Skeletal muscle tissue (tissue), 4 donors: ENCODE data around the gene KLHL2. TPM values are rescaled to one million over a fixed set of nuclear protein-coding genes. Genes with fewer than 3 reads are reported as not detected.

Source experiments
- H3K27ac ChIP-seq: one replicate; pipeline ENCODE4 v1.7.0; 2013; ENCODE audit warnings: mild to moderate bottlenecking, low read depth, low read length, inconsistent platforms
- H3K27me3 ChIP-seq, 3 donors: one replicate each; pipeline ENCODE4 v1.7.0; 2013; ENCODE audit warnings: low read length in 3 of 3; ENCODE audit not compliant: control insufficient read depth in 3 of 3, insufficient read depth in 3 of 3
- H3K36me3 ChIP-seq, 3 donors: one replicate each; pipeline ENCODE4 v1.7.0; 2013; ENCODE audit warnings: low read length in 3 of 3; ENCODE audit not compliant: control insufficient read depth in 3 of 3, insufficient read depth in 3 of 3
- H3K4me1 ChIP-seq, 3 donors: one replicate each; pipeline ENCODE4 v1.7.0; 2013; ENCODE audit warnings: low read length in 3 of 3, mild to moderate bottlenecking in 3 of 3; ENCODE audit not compliant: control insufficient read depth in 3 of 3, insufficient read depth in 3 of 3
- H3K4me3 ChIP-seq, 3 donors: one replicate each; pipeline ENCODE4 v1.7.0; 2013; ENCODE audit warnings: low read length in 3 of 3
- H3K9ac ChIP-seq, 3 donors: one replicate each; pipeline ENCODE4 v1.7.0; 2013; ENCODE audit warnings: low read length in 3 of 3, mild to moderate bottlenecking in 3 of 3, moderate library complexity in 2 of 3, low read depth in 1 of 3
- H3K9me3 ChIP-seq, 3 donors: one replicate each; pipeline ENCODE4 v1.7.0; 2013; ENCODE audit warnings: low read length in 3 of 3; ENCODE audit not compliant: control insufficient read depth in 3 of 3
- total RNA-seq: library from RNA; depleted of rRNA; stranded (reverse); fragments of >200 nt; gene quantifications from one replicate; pipeline ENCODE4 v1.2.3, GENCODE V29; 2014
- donor health status: Osteomylitis.

KLHL2 gene
- total RNA-seq, 1 donor from 2014 or later, result 5.2 TPM

- peaks cover 0 to 2% (median 0%) of the 10 kb centered on the region in 3 donors for H3K4me1 ChIP-seq
- no peak overlapping the region for H3K27ac ChIP-seq
- H3K9me3 ChIP-seq, result no peaks in the 10 kb centered on the region
- peaks cover 0 to 2% (median 0%) of the 10 kb centered on the region in 3 donors for H3K27me3 ChIP-seq
- H3K4me3 ChIP-seq, result no peak overlapping the region
- H3K36me3 ChIP-seq, result no peaks in the 10 kb centered on the region
- no peak overlapping the region for H3K9ac ChIP-seq
Measured at GRCh38 chr4:165360041-165360695, 152.8 kb downstream of the KLHL2 start.

GRCh38 chr4:165360985-165361670 is 153.8 kb downstream of the KLHL2 start:
- H3K9ac ChIP-seq, result no peak overlapping the region
- no peak overlapping the region for H3K4me3 ChIP-seq
- H3K27me3 ChIP-seq, result peaks cover 0 to 2% (median 0%) of the 10 kb centered on the region in 3 donors
- no peak overlapping the region for H3K27ac ChIP-seq
- H3K36me3 ChIP-seq, result no peaks in the 10 kb centered on the region
- H3K9me3 ChIP-seq, result no peaks in the 10 kb centered on the region
- peaks cover 0 to 2% (median 0%) of the 10 kb centered on the region in 3 donors for H3K4me1 ChIP-seq

- no peak overlapping the region for H3K9ac ChIP-seq
- no peak overlapping the region for H3K27ac ChIP-seq
- peaks cover 0 to 2% (median 0%) of the 10 kb centered on the region in 3 donors for H3K4me1 ChIP-seq
- H3K9me3 ChIP-seq, result no peaks in the 10 kb centered on the region
- H3K36me3 ChIP-seq, result no peaks in the 10 kb centered on the region
- no peak overlapping the region for H3K4me3 ChIP-seq
- peaks cover 0 to 2% (median 0%) of the 10 kb centered on the region in 3 donors for H3K27me3 ChIP-seq
Measured at GRCh38 chr4:165361810-165362209, 154.4 kb downstream of the KLHL2 start.

DNA sequence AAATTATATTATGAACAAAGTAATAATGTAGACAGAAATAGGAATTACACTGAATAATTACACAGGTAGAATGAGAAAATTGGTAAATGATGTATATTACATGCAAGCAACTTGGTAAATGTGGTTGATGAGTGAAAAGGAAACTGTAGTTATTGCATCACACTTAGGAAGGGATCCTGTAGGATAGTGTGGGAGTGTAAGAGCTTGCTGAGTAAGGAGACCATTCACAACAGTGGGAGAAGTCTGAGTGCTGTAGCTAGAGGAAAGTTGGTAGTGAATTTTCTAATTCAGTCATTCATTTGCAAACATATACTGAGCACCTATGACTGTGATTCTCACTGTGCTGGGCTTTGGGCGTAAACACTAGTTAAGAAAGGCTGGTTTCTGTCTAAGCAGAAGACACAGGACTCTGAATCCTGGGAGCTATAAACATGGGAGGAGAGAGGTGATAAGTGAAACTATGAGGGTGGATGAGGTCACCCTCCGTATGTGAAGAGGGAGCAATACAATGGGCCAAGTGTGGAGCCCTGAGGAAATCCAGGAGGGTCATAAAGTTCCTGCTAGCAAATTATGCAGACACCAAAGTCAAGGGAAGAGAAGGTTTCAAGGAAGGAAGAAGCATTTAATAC is 157.2 kb downstream of the KLHL2 start:
- H3K27me3 ChIP-seq, result peaks cover 0 to 2% (median 0%) of the 10 kb centered on the region in 3 donors
- H3K4me3 ChIP-seq, result no peak overlapping the region
- H3K9me3 ChIP-seq, result no peaks in the 10 kb centered on the region
- peaks cover 0 to 2% (median 0%) of the 10 kb centered on the region in 3 donors for H3K4me1 ChIP-seq
- no peak overlapping the region for H3K9ac ChIP-seq
- H3K36me3 ChIP-seq, result no peaks in the 10 kb centered on the region
- no peak overlapping the region for H3K27ac ChIP-seq

- no peaks in the 10 kb centered on the region for H3K36me3 ChIP-seq
- H3K9ac ChIP-seq, result no peak overlapping the region
- no peak overlapping the region for H3K4me3 ChIP-seq
- no peaks in the 10 kb centered on the region for H3K27me3 ChIP-seq
- no peaks in the 10 kb centered on the region for H3K9me3 ChIP-seq
- H3K4me1 ChIP-seq, result no peaks in the 10 kb centered on the region
- H3K27ac ChIP-seq, result no peak overlapping the region
Measured at GRCh38 chr4:165367040-165367439, 159.7 kb downstream of the KLHL2 start.

- Histone ChIP-seq H3K4me3 (no peak overlapping the region), H3K9ac (no peak overlapping the region), H3K27ac (no peak overlapping the region), H3K27me3 (no peaks in the 10 kb centered on the region), H3K9me3 (no peaks in the 10 kb centered on the region), H3K36me3 (no peaks in the 10 kb centered on the region), H3K4me1 (no peaks in the 10 kb centered on the region)
Measured at GRCh38 chr4:165368114-165368513, 160.8 kb downstream of the KLHL2 start.

DNA sequence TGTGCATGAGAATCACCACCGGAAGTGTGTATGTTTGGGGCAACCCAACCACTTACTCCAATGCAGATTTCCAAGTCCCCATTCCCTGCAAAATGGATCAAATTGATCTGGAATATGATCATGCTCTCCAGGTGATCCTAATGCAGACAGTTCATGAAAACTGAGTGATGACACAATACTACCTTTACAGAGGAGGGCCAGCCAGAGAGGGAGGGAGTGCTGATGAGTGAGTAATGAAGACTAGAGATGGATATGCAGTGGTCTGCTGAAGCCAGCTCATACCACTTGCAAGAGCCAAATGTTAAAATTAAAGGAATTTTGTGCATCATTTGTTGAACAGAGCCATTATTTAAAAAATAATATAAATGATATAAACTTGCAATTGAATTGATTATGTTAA is 161.2 kb downstream of the KLHL2 start:
- no peaks in the 10 kb centered on the region for H3K4me1 ChIP-seq
- H3K27me3 ChIP-seq, result no peaks in the 10 kb centered on the region
- no peak overlapping the region for H3K4me3 ChIP-seq
- H3K9ac ChIP-seq, result no peak overlapping the region
- H3K27ac ChIP-seq, result no peak overlapping the region
- no peaks in the 10 kb centered on the region for H3K9me3 ChIP-seq
- no peaks in the 10 kb centered on the region for H3K36me3 ChIP-seq

- no peak overlapping the region for H3K4me3 ChIP-seq
- no peaks in the 10 kb centered on the region for H3K36me3 ChIP-seq
- no peaks in the 10 kb centered on the region for H3K27me3 ChIP-seq
- peaks cover 0 to under 1% (median 0%) of the 10 kb centered on the region in 3 donors for H3K9me3 ChIP-seq
- H3K27ac ChIP-seq, result no peak overlapping the region
- no peaks in the 10 kb centered on the region for H3K4me1 ChIP-seq
- no peak overlapping the region for H3K9ac ChIP-seq
Measured at GRCh38 chr4:165369522-165369921, 162.2 kb downstream of the KLHL2 start.

GRCh38 chr4:165370530-165370929 is 163.2 kb downstream of the KLHL2 start:
- no peak overlapping the region for H3K4me3 ChIP-seq
- no peak overlapping the region for H3K27ac ChIP-seq
- H3K4me1 ChIP-seq, result no peaks in the 10 kb centered on the region
- H3K36me3 ChIP-seq, result no peaks in the 10 kb centered on the region
- no peaks in the 10 kb centered on the region for H3K27me3 ChIP-seq
- H3K9me3 ChIP-seq, result peaks cover 0 to 5% (median 0%) of the 10 kb centered on the region in 3 donors
- H3K9ac ChIP-seq, result no peak overlapping the region
